Activated gamma-delta T cell treated with Interleukin-2 at 50 U/mL for 16 hours (primary cell): ENCODE measurements around the gene ASB4.
A peak's percentile ranks its signal among the peaks of the same experiment; 100 is the strongest.
"Not testable (repeated sequence)": the region's sequence is repeated elsewhere in the genome, so short reads cannot be mapped to it uniquely, and the experiment has no call there.

Experiments used
- DNase-seq: peaks from one replicate; pipeline ENCODE4 v3.0.0-alpha.2; 2020

ASB4 gene, protein sequence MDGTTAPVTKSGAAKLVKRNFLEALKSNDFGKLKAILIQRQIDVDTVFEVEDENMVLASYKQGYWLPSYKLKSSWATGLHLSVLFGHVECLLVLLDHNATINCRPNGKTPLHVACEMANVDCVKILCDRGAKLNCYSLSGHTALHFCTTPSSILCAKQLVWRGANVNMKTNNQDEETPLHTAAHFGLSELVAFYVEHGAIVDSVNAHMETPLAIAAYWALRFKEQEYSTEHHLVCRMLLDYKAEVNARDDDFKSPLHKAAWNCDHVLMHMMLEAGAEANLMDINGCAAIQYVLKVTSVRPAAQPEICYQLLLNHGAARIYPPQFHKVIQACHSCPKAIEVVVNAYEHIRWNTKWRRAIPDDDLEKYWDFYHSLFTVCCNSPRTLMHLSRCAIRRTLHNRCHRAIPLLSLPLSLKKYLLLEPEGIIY

DNA sequence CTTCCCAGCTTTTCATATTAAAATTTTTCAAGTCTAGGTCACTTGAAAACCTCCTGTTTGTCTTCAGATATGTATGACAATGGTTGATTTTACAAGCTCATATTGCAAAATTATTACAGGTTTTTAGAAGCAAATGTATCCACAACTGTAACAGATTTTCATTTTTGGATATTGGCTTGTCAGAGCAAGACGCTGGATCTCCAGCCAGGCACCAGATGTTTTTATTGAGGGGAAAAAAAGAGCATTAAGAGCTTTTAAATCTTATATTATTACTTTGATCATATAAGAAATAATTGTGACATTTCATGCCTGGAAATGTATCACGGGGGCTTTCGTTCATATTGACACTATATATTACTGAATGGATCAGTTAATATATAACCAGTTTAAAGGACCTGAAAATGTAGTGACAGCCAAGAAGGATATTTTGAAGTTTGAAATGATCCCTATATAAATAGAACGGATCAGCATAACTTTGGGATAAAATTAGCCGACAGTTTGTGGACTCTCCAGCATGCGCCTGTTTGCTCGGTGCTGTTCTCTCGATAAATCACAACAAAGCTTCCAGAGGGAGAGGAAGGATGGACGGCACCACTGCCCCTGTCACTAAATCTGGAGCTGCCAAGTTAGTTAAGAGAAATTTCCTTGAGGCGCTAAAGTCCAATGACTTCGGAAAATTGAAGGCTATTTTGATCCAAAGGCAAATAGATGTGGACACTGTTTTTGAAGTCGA lies at the start of gene ASB4:
ASB4 (plus strand) TSS at position 553 of the 733 bp plus-strand sequence; CDS start at position 582, 29 bp downstream.
- no peak for DNase-seq

DNA sequence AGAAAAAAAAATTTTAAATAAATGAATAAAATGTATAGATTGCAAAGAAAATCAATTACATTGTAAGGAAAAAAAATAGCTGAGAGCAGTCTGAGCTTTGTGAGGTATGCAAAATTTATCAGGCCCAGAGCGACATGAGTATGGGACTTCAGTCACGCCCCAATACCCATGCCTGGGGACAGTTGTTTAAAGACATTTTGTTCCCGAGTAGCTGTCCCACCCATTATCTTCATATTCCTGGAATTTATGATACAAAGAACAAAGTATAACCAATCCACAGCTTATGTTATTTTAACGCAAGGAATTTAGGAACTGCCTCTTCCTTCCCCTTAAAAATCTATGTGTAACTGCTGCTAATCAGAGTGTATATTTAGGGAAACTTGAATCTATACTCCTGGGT lies 49.3 kb upstream of the ASB4 start:
- no peak for DNase-seq

DNA sequence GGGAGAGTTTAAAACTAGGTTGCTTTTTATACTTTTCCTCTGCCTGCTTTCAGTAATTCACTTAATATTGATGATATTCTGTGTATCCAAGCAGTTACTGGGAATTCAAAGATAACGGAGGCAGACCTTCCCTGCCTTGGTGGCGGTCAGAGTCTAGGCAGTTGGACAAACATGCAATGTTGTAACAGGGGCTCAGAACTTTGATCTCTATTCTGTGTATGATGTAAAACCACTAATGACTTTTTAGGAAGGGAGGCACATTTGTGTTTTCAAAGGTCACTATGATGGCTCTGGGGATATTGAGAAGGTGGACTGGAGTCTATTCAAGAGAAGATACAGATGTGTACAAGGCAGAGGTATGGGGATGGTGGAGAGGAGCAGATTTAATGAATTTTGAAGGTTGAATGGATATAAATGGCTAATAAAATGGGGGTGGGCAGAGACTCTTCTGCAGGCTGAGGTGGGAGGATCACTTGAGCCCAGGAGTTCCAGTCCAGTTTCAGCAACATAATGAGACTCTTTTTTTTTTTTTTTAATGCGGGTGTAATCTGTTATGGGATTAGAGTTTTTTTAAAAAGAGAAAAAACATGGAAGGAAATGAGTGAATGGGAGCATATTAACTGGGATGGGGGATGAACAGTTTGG lies 45.2 kb upstream of the ASB4 start:
- DNase-seq = no peak

GRCh38 chr7:95441042-95441823 lies 44.5 kb upstream of the ASB4 start:
- DNase-seq = no peak

DNA sequence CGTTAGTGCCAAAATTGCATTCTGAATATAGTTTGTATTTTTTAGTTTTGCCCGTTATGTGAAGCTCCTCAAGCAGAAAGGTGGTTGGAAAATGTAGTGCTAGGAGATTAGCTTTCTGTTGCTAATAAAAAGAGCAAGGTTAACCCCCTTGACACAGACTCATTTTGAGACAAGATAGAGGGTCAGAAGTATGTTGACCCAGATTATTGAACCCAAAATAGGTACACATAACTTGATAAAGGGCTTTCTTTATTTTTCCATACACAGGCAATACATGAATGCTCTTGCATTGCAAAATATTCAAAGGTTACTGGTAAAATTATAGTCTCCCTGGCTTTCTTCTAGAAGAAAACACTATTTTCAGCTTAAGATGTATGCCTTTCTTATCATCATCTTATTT lies 40.9 kb upstream of the ASB4 start:
- DNase-seq = no peak

- no peak for DNase-seq
Observed at GRCh38 chr7:95446618-95447017, 39.1 kb upstream of the ASB4 start.

DNA sequence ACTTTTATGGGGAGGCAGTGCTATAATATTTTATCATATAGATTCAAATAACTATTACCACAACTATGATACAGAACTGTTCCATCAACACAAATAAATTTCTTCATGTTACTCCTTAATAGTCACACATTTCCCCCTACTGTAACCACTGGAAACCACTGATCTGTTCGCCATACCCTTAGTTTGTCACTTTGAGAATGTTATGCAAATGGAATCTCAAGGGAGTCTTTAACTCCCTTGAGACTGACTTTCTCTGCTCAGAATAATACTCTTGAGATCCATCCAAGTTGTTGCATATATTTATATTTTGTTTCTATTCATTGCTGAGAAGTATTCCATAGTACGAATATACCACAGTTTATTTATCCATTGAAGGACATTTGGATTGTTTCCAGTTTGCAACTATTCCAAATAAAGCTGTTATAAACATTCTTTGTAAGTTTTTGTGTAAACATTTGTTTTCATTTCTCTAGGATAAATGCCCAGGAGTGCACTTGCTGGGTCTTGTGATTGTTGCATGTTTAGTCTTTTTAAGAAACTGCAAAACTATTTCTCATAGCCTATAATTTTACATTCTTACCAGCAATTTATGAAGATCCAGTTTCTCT lies 31.2 kb upstream of the ASB4 start:
- DNase-seq = no peak

- DNase-seq = no peak
Observed at GRCh38 chr7:95457947-95458346, 27.8 kb upstream of the ASB4 start.

DNA sequence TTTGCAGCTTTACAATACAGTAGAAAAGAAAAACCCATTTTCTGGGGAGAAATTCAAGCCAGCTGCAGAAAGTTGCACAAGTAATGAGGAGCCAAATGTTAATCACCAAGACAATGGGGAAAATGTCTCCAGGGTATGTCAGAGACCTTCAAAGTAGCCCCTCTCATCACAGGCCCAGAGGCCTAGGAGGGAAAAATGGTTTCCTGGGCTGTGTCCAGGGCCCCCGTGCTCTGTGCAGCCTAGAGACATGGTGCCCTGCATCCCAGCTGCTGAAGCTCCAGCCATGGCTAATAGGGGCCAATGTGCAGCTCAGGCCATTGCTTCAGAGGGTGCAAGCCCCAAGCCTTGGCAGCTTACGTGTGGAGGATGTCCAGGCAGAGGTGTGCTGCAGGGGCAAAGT lies 25.1 kb upstream of the ASB4 start:
- DNase-seq = not testable (repeated sequence)

DNA sequence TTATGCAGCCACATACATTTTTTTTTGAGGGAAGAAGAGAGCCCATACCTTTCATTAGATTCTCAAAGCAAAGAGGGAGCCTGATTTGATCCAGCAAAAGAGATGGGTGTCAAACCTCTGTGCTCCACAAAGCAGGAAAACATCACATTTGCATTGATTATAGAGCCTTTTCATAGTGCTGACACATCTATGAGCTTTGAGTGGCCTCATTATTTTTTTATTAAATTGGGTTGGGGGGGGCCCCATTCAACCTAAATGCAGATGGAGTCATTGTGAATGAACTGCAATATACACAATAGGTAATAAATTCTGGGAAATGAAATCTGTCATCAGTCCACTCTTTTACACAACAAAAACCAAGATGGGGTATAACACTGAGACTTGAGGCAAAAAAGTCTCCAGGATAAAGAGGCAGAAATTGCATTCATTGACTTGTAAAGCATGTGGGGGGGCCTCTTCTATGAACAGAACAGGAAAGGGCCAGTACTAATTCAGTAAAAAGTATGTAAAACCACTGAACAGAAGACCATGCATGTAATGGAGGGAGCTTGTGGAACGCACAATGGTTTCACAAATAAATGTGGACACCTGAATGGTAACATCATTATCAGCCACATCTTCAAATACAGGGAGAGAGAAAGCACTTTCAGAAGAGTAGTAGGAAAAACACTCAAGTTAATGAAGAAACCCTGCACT lies 17.7 kb upstream of the ASB4 start:
- no peak for DNase-seq

GRCh38 chr7:95469187-95469586 lies 16.6 kb upstream of the ASB4 start:
- no peak for DNase-seq

DNA sequence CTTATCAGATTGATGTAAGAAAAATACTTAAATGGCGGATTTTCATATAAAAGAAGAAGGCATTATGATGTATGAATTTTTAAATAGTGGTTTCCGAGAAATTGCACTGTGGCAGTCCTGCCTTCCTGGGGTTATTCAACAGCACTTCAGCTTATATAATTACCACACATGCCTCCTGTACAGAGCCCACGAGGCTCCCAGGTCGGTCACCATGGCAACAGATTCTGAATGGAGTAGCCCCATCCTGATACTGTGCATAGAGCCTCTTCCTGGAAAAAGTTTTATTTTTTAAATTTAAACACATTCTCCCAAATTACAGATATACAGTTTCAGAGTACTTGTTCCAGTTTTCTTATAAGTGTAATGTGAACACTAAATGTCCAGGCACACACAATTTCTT lies 15.9 kb upstream of the ASB4 start:
- no peak for DNase-seq

DNA sequence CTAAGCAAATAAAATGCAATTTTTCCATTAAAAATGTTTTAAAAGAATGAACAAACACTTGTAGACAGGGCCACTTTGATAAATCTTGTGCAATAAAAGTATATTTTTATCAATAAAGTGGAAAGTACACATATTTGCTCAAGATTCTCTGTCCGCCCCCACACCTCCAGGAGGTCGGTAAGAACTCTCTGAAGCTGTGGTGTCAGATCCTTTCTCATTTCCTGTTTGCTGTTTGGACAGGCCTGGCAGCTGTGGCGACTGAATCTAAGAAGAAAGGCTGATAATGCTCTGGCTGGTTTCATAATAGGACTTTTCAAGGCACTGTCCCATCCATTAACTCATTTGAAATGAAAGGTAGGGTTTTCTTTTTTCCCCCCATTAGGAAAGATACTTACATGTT lies 15.3 kb upstream of the ASB4 start:
- DNase-seq = no peak

- no peak for DNase-seq
Observed at GRCh38 chr7:95471071-95471470, 14.7 kb upstream of the ASB4 start.

- DNase-seq = no peak
Observed at GRCh38 chr7:95472581-95473161, 13.1 kb upstream of the ASB4 start.

- DNase-seq = no peak
Observed at GRCh38 chr7:95473276-95473985, 12.3 kb upstream of the ASB4 start.

GRCh38 chr7:95476072-95476847 lies 9.5 kb upstream of the ASB4 start:
- no peak for DNase-seq

GRCh38 chr7:95476904-95477594 lies 8.7 kb upstream of the ASB4 start:
- peak; percentile 43 for DNase-seq

DNA sequence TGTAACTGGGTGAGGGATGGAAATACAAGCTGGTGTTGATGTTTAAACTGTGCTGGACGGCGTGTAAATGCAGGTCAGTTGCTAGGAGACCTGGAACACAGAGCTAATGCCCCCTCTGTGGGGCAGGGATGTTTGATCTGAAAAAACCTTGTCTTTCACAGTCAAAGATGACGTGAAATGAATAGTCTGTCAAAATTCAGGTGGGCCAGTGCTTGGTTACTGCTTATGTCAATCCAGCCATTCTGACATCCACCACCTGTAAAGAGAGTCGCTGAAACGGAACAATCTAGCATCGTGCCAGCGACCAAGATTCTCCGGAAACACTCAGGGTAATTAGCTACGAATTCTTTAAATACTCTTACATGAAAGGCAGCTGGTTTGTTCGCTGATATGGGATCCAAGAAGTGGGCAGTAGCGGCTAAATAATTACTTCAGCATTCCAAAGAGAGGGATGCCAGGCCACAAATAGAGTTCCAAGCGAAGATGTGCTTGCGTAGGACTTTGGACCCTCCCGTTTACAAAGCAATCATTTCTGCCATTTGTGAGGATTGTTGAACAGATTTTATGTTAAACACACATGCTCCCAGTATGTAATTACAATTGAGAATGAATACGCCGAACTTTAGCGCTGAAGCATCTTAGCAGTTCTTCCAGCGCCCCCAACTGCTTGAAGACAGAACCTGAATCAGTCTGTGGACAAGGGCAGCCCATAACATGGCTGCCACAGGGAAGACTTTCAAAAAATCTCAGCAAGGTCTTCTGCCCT lies 7.3 kb upstream of the ASB4 start:
- DNase-seq = no peak
